ENCODE results near the gene GPR160.

Gene GPR160

DNA sequence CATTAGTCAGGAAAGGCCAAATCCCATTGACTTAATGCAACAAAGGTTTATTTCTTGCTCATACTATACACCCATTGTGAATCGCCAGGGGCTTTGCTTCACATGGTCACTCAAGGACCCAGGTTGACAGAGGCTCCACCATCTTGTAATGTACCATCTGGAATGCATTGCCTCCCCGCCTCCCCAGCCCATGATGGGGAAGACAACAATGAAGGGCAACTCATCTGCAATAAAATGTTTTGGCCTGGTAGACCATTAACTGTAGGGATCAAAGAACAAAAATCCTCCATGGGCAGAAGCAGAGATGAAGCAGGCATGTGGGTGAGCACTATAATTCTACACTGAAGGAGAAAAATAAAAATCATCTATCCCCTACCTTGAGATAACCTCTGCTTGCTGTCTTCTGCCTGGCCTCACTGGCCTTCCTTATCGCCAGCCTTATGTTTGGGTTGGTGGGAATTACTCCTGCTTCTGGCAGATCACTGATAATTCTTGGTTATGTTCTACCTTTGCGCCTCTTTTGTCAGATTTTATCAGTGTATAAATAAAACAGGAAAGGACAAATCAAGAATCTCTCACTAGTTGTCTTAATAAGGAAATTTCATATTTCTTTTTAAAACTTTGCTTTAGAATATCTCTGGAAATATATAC is 37.8 kb downstream of the GPR160 start:
- no peak overlapping the region for H3K4me3 ChIP-seq (ENCODE audit: low read depth, low read length)
- H3K27ac ChIP-seq (ENCODE audit: low read depth, low read length), result no peak overlapping the region
- H3K36me3 ChIP-seq (ENCODE audit: control insufficient read depth, insufficient read depth, low read length), result no peaks in the 10 kb centered on the region
- no peaks in the 10 kb centered on the region for H3K27me3 ChIP-seq (ENCODE audit: control insufficient read depth, insufficient read depth, low read length)
- no peak overlapping the region for H3K9ac ChIP-seq (ENCODE audit: low read depth, low read length)
- H3K9me3 ChIP-seq (ENCODE audit: control insufficient read depth, insufficient read depth, low read length), result no peaks in the 10 kb centered on the region
- H3K4me1 ChIP-seq (ENCODE audit: control insufficient read depth, insufficient read depth, low read length), result 0 out of 2 replicates have a peak, but pooled peaks cover under 1% of the 10 kb centered on the region

DNA sequence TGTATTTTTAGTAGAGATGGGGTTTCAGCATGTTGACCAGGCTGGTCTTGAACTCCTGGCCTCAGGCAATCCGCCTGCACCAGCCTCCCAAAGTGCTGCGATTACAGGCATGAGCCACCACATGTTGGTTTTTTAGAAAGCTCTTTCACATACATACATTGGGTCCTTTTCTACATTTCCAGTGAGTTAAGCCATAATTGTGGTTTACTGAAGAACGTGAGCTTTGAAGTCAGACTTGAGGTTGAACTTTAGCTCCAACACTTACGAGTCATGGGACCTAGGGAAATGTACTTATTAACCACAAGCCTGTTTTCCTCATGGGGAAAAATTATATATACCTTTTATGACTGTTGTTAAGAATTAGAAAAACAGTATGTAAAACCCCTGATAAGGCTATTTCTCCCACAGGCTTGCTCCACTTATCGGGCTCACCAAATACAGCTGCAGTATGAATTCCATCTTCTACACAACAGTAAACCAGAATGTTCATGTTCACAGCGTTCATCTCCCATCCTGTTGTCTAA is 39.0 kb downstream of the GPR160 start:
- Histone ChIP-seq H3K27ac (ENCODE audit: low read depth, low read length) (no peak overlapping the region), H3K4me3 (ENCODE audit: low read depth, low read length) (no peak overlapping the region), H3K4me1 (ENCODE audit: control insufficient read depth, insufficient read depth, low read length) (no peaks in the 10 kb centered on the region), H3K27me3 (ENCODE audit: control insufficient read depth, insufficient read depth, low read length) (no peaks in the 10 kb centered on the region), H3K36me3 (ENCODE audit: control insufficient read depth, insufficient read depth, low read length) (no peaks in the 10 kb centered on the region), H3K9ac (ENCODE audit: low read depth, low read length) (no peak overlapping the region), H3K9me3 (ENCODE audit: control insufficient read depth, insufficient read depth, low read length) (no peaks in the 10 kb centered on the region)

DNA sequence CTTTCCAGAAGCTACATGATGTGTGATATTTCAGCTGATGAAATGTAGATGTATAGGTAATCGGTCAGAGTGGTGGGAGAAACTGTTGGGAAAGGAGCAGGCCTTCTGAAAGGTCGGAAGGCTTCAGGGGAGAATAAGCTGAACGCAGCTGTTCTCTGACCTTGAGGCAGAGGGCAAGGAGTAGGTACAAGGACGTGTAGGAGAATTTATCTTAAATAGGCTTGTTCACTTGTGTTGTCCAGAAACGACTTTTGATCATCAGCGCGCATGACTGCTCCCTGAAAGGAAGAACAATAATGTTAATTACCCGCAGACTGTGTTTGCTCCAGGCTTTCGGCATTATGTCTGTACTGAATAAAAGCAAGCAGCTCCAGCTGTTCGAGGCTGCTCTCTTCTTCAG is 39.6 kb downstream of the GPR160 start:
- no peak overlapping the region for H3K27ac ChIP-seq (ENCODE audit: low read depth, low read length)
- no peaks in the 10 kb centered on the region for H3K4me1 ChIP-seq (ENCODE audit: control insufficient read depth, insufficient read depth, low read length)
- no peaks in the 10 kb centered on the region for H3K9me3 ChIP-seq (ENCODE audit: control insufficient read depth, insufficient read depth, low read length)
- no peaks in the 10 kb centered on the region for H3K27me3 ChIP-seq (ENCODE audit: control insufficient read depth, insufficient read depth, low read length)
- H3K4me3 ChIP-seq (ENCODE audit: low read depth, low read length), result no peak overlapping the region
- no peak overlapping the region for H3K9ac ChIP-seq (ENCODE audit: low read depth, low read length)
- no peaks in the 10 kb centered on the region for H3K36me3 ChIP-seq (ENCODE audit: control insufficient read depth, insufficient read depth, low read length)

DNA sequence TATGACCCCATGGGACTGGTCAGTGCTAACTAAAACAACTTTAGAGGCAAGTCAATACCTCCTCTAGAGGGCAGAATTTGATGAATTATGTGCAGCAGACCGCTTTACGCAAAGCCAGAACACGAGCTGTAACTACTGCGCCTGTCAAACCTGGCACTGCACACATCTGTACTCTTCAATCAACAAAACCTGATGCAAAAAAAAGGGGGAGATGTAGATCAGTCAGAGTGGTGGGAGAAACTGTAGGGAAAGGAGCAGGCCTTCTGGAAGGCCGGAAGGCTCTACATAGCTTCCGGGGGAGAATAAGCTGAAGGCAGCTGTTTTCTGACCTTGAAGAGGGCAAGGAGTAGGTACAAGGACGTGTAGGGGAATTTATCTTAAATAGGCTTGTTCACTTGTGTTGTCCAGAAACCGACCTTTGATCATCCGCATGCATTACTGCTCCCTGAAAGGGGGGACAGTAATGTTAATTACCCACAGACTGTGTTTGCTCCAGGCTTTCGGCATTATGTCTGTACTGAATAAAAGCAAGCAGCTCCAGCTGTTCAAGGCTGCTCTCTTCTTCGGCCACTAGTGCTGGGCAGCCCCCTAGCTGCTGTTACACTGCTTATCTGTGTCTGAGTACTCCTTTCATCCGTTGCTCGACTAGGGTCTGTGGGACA is 41.0 kb downstream of the GPR160 start:
- H3K27me3 ChIP-seq (ENCODE audit: control insufficient read depth, insufficient read depth, low read length), result no peaks in the 10 kb centered on the region
- H3K4me3 ChIP-seq (ENCODE audit: low read depth, low read length), result no peak overlapping the region
- H3K9me3 ChIP-seq (ENCODE audit: control insufficient read depth, insufficient read depth, low read length), result no peaks in the 10 kb centered on the region
- no peak overlapping the region for H3K27ac ChIP-seq (ENCODE audit: low read depth, low read length)
- H3K36me3 ChIP-seq (ENCODE audit: control insufficient read depth, insufficient read depth, low read length), result no peaks in the 10 kb centered on the region
- H3K4me1 ChIP-seq (ENCODE audit: control insufficient read depth, insufficient read depth, low read length), result no peaks in the 10 kb centered on the region
- H3K9ac ChIP-seq (ENCODE audit: low read depth, low read length), result no peak overlapping the region

DNA sequence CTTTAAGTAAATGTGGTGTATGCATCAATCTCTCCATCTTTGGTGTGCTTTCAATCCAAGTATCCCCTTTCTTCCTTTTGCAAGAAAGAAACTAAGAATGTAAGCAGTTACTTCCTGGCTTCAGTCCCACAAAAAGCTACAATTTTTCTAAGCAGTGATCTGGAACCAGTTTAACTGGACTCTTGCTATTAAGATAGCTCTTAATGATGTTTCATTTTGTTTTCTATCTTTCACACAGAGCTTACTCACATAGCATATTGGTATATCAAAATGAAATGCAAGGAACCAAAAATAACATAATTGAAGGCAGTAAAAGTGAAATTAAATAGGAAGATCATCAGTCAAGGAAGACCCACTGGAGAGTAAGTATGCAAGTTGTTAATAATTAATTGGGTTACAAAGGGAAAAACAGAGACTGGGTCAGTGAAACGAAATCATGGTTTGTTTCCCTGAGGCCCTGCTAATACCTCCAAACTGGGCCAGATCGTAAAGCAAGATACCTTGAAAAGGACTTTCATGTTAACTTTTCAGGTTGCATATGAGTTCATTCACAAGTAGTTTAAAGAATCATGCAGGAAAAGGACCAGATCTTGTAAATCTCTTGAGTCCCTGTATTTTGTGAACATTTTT is 41.9 kb downstream of the GPR160 start:
- H3K27me3 ChIP-seq (ENCODE audit: control insufficient read depth, insufficient read depth, low read length), result no peaks in the 10 kb centered on the region
- H3K4me3 ChIP-seq (ENCODE audit: low read depth, low read length), result no peak overlapping the region
- H3K9ac ChIP-seq (ENCODE audit: low read depth, low read length), result no peak overlapping the region
- H3K27ac ChIP-seq (ENCODE audit: low read depth, low read length), result no peak overlapping the region
- H3K9me3 ChIP-seq (ENCODE audit: control insufficient read depth, insufficient read depth, low read length), result no peaks in the 10 kb centered on the region
- H3K36me3 ChIP-seq (ENCODE audit: control insufficient read depth, insufficient read depth, low read length), result 0 out of 2 replicates have a peak, but pooled peaks cover 5% of the 10 kb centered on the region
- H3K4me1 ChIP-seq (ENCODE audit: control insufficient read depth, insufficient read depth, low read length), result no peaks in the 10 kb centered on the region

DNA sequence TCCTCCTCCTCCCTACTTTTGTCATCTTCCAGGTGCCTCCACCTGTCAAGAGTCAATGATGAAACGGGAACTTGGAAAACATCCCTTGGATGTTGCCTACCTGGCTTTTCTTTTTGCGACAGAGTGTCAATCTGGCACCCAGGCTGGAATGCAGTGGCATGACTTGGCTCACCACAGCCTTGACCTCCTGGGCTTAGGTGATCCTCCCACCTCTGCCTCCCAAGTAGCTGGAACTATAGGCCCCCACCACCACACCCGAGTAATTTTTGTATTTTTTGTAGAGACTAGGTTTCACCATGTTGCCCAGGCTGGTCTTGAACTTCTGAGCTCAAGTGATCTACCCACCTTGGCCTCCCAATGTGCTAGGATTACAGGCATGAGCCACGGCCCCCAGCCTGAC is 42.8 kb downstream of the GPR160 start:
- Histone ChIP-seq H3K36me3 (ENCODE audit: control insufficient read depth, insufficient read depth, low read length) (peaks cover 12% of the 10 kb centered on the region), H3K4me1 (ENCODE audit: control insufficient read depth, insufficient read depth, low read length) (no peaks in the 10 kb centered on the region), H3K4me3 (ENCODE audit: low read depth, low read length) (no peak overlapping the region), H3K9ac (ENCODE audit: low read depth, low read length) (no peak overlapping the region), H3K27ac (ENCODE audit: low read depth, low read length) (no peak overlapping the region), H3K9me3 (ENCODE audit: control insufficient read depth, insufficient read depth, low read length) (no peaks in the 10 kb centered on the region), H3K27me3 (ENCODE audit: control insufficient read depth, insufficient read depth, low read length) (no peaks in the 10 kb centered on the region)

- no peaks in the 10 kb centered on the region for H3K4me1 ChIP-seq (ENCODE audit: control insufficient read depth, insufficient read depth, low read length)
- no peak overlapping the region for H3K9ac ChIP-seq (ENCODE audit: low read depth, low read length)
- H3K27me3 ChIP-seq (ENCODE audit: control insufficient read depth, insufficient read depth, low read length), result no peaks in the 10 kb centered on the region
- H3K36me3 ChIP-seq (ENCODE audit: control insufficient read depth, insufficient read depth, low read length), result peaks cover 18% of the 10 kb centered on the region
- no peaks in the 10 kb centered on the region for H3K9me3 ChIP-seq (ENCODE audit: control insufficient read depth, insufficient read depth, low read length)
- no peak overlapping the region for H3K27ac ChIP-seq (ENCODE audit: low read depth, low read length)
- H3K4me3 ChIP-seq (ENCODE audit: low read depth, low read length), result no peak overlapping the region
These were observed 43.4 kb downstream of the GPR160 start for GRCh38 chr3:170081079-170081741.

- Histone ChIP-seq H3K9ac (ENCODE audit: low read depth, low read length) (no peak overlapping the region), H3K9me3 (ENCODE audit: control insufficient read depth, insufficient read depth, low read length) (no peaks in the 10 kb centered on the region), H3K27me3 (ENCODE audit: control insufficient read depth, insufficient read depth, low read length) (no peaks in the 10 kb centered on the region), H3K36me3 (ENCODE audit: control insufficient read depth, insufficient read depth, low read length) (peaks cover 26% of the 10 kb centered on the region), H3K4me1 (ENCODE audit: control insufficient read depth, insufficient read depth, low read length) (no peaks in the 10 kb centered on the region), H3K27ac (ENCODE audit: low read depth, low read length) (no peak overlapping the region), H3K4me3 (ENCODE audit: low read depth, low read length) (no peak overlapping the region)
These were observed 45.5 kb downstream of the GPR160 start for GRCh38 chr3:170083343-170083742.

- H3K27ac ChIP-seq (ENCODE audit: low read depth, low read length), result no peak overlapping the region
- H3K36me3 ChIP-seq (ENCODE audit: control insufficient read depth, insufficient read depth, low read length), result peaks cover 35% of the 10 kb centered on the region
These were observed 47.6 kb downstream of the GPR160 start for GRCh38 chr3:170085396-170085795.

DNA sequence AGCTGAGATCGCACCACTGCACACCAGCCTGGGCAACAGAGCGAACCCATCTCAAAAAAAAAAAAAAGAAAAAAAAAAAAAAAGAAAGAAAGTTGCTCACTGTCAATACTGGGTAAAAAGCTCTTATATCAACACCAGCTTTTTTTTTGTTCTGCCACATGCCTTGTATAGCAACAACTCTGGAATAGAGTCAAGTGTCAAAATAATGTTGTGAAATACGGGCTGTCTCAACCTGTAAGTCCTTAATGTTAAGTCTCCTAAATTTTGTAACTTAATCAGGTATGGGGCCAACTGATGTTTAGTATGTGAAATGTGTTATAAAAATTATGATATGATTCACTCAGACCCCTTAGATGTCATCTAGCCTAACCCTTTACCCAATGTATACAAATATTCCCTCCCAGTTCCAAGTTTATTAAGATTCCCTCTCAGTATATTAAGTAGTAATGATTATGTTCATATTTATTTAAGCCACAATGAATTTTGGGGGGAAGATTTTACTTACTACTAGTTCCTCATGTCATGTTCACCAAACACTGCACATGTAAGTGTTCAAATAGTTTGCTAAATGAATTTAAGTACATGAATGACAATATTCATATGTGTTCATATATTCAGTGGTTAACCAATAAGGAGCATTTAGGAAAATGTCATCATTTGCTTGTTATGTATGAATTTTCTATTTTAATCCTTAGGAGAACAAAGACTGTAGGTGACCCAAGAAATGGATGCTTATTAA is 52.2 kb downstream of the GPR160 start:
- Histone ChIP-seq H3K4me3 (ENCODE audit: low read depth, low read length) (no peak overlapping the region), H3K36me3 (ENCODE audit: control insufficient read depth, insufficient read depth, low read length) (peaks cover 54% of the 10 kb centered on the region), H3K9me3 (ENCODE audit: control insufficient read depth, insufficient read depth, low read length) (no peaks in the 10 kb centered on the region), H3K9ac (ENCODE audit: low read depth, low read length) (no peak overlapping the region), H3K27me3 (ENCODE audit: control insufficient read depth, insufficient read depth, low read length) (no peaks in the 10 kb centered on the region), H3K4me1 (ENCODE audit: control insufficient read depth, insufficient read depth, low read length) (no peaks in the 10 kb centered on the region), H3K27ac (ENCODE audit: low read depth, low read length) (no peak overlapping the region)

More at GRCh38 chr3:170085396-170085795, 47.6 kb downstream of the GPR160 start:
- H3K9ac ChIP-seq (ENCODE audit: low read depth, low read length), result no peak overlapping the region
- H3K27me3 ChIP-seq (ENCODE audit: control insufficient read depth, insufficient read depth, low read length), result no peaks in the 10 kb centered on the region
- no peak overlapping the region for H3K4me3 ChIP-seq (ENCODE audit: low read depth, low read length)
- no peaks in the 10 kb centered on the region for H3K9me3 ChIP-seq (ENCODE audit: control insufficient read depth, insufficient read depth, low read length)
- no peaks in the 10 kb centered on the region for H3K4me1 ChIP-seq (ENCODE audit: control insufficient read depth, insufficient read depth, low read length)

Measured in HUES48 (cell line).